DND-41 (cell line): ENCODE measurements around the gene APOD.
"Not testable (repeated sequence)": the region's sequence is repeated elsewhere in the genome, so short reads cannot be mapped to it uniquely, and the experiment has no call there.

Experiments
- CTCF ChIP-seq: IDR thresholded peaks from 2 replicates; pipeline ENCODE4 v1.5.1; 2012; ENCODE audit warnings: borderline replicate concordance, low read length, moderate library complexity, mild to moderate bottlenecking; ENCODE audit not compliant: poor library complexity, severe bottlenecking; ENCODE audit errors: extremely low read depth
- EZH2 ChIP-seq: IDR thresholded peaks from 3 replicates; pipeline ENCODE4 v1.6.1; 2012; ENCODE audit warnings: borderline replicate concordance, low read depth, mild to moderate bottlenecking, moderate library complexity, low read length, inconsistent platforms; ENCODE audit not compliant: severe bottlenecking

- TF ChIP-seq CTCF, EZH2: not testable (repeated sequence)
These were observed 44.0 kb upstream of the APOD start for GRCh38 chr3:195627515-195628385.
